GM19043 (cell line): ENCODE data around the gene TRIM56.
"Not testable (repeated sequence)": the region's sequence is repeated elsewhere in the genome, so short reads cannot be mapped to it uniquely, and the experiment has no call there.

Experiments
- ATAC-seq: cut with Tn5 transposase; IDR thresholded peaks from one replicate; pipeline ENCODE4 v1.9.1; 2021; ENCODE audit warnings: low read depth; ENCODE audit not compliant: unreplicated experiment

TRIM56 gene

GRCh38 chr7:101089876-101090275, 4.6 kb downstream of the TRIM56 start:
- ATAC-seq: no peak

GRCh38 chr7:101092266-101092905, 7.1 kb downstream of the TRIM56 start:
- ATAC-seq: not testable (repeated sequence)

GRCh38 chr7:101093906-101094305, 8.6 kb downstream of the TRIM56 start:
- ATAC-seq: no peak

GRCh38 chr7:101094376-101094775, 9.1 kb downstream of the TRIM56 start:
- no peak for ATAC-seq

- ATAC-seq: no peak
Observed at GRCh38 chr7:101094791-101095375, 9.6 kb downstream of the TRIM56 start.

- no peak for ATAC-seq
Observed at GRCh38 chr7:101096331-101096956, 11.2 kb downstream of the TRIM56 start.

GRCh38 chr7:101096957-101097347, 11.7 kb downstream of the TRIM56 start:
- ATAC-seq: no peak

- no peak for ATAC-seq
Observed at GRCh38 chr7:101097561-101097960, 12.3 kb downstream of the TRIM56 start.

- no peak for ATAC-seq
Observed at GRCh38 chr7:101099969-101100781, 14.9 kb downstream of the TRIM56 start.

GRCh38 chr7:101100858-101101847, 15.9 kb downstream of the TRIM56 start:
- no peak for ATAC-seq

GRCh38 chr7:101102026-101102425, 16.7 kb downstream of the TRIM56 start:
- no peak for ATAC-seq

GRCh38 chr7:101103701-101104100, 18.4 kb downstream of the TRIM56 start:
- not testable (repeated sequence) for ATAC-seq

GRCh38 chr7:101104193-101104713, 19.0 kb downstream of the TRIM56 start:
- no peak for ATAC-seq

GRCh38 chr7:101104799-101105198, 19.5 kb downstream of the TRIM56 start:
- no peak for ATAC-seq

GRCh38 chr7:101105248-101105647, 20.0 kb downstream of the TRIM56 start:
- not testable (repeated sequence) for ATAC-seq

- no peak for ATAC-seq
Observed at GRCh38 chr7:101106386-101106785, 21.1 kb downstream of the TRIM56 start.

- ATAC-seq: no peak
Observed at GRCh38 chr7:101108330-101108857, 23.1 kb downstream of the TRIM56 start.

- no peak for ATAC-seq
Observed at GRCh38 chr7:101108961-101109360, 23.7 kb downstream of the TRIM56 start.

GRCh38 chr7:101109368-101109767, 24.1 kb downstream of the TRIM56 start:
- ATAC-seq: no peak

- no peak for ATAC-seq
Observed at GRCh38 chr7:101111261-101111660, 26.0 kb downstream of the TRIM56 start.
